Activated B cell treated with CpG ODN at 0.5 μM for 24 hours (primary cell): ENCODE data around the gene DLG2. TPM values are rescaled to one million over a fixed set of nuclear protein-coding genes. Genes with fewer than 3 reads are reported as not detected.

Source experiments
- ATAC-seq: fragments of 200-7000 bp; cut with Tn5 transposase; one replicate; pipeline ENCODE4 v1.10.0; 2021; ENCODE audit warnings: low read depth, mild to moderate bottlenecking, moderate library complexity
- CTCF ChIA-PET: fragments of 350-600 bp; sonication (Branson Sonifier 250); formaldehyde crosslinking; loops from one replicate; lab custom pipeline; 2021; ENCODE audit warnings: antibody characterized with exemption; lab: Charles Lee
- POLR2A ChIA-PET: fragments of 350-600 bp; sonication (Branson Sonifier 250); formaldehyde crosslinking; loops from one replicate; lab custom pipeline; 2021; ENCODE audit warnings: antibody characterized with exemption; lab: Charles Lee
- DNase-seq: peaks from one replicate; pipeline ENCODE4 v3.0.0; 2022
- H3K27ac Mint-ChIP-seq: one replicate; pipeline ENCODE4 v1.8.0; 2020; ENCODE audit warnings: mixed read lengths
- H3K27me3 Mint-ChIP-seq: one replicate; pipeline ENCODE4 v1.8.0; 2021; ENCODE audit warnings: mixed read lengths
- H3K36me3 Mint-ChIP-seq: one replicate; pipeline ENCODE4 v1.8.0; 2021; ENCODE audit warnings: low read depth, mixed read lengths
- H3K4me1 Mint-ChIP-seq: one replicate; pipeline ENCODE4 v1.8.0; 2021; ENCODE audit warnings: mixed read lengths
- H3K4me3 Mint-ChIP-seq: one replicate; pipeline ENCODE4 v1.8.0; 2020; ENCODE audit warnings: mild to moderate bottlenecking, mixed read lengths
- H3K9me3 Mint-ChIP-seq: one replicate; pipeline ENCODE4 v1.8.0; 2020; ENCODE audit warnings: mixed read lengths
- intact Hi-C: fragments of 100-400 bp; cut with micrococcal nuclease; formaldehyde crosslinking; loops from one replicate; pipeline ENCODE4 v1.15.1; 2024
- total RNA-seq: library from RNA; stranded (reverse); gene quantifications from 2 replicates; pipeline ENCODE4 v1.2.3, GENCODE V29; 2022
- TF ChIP-seq, protein P1 (sequence below): fragments of 200-600 bp; IDR thresholded peaks from one replicate; pipeline ENCODE4 v1.8.0; 2022; ENCODE audit warnings: antibody characterized with exemption, mild to moderate bottlenecking

The DLG2 gene
- total RNA-seq, 1 donor from 2014 or later = 2.7 TPM

DNA sequence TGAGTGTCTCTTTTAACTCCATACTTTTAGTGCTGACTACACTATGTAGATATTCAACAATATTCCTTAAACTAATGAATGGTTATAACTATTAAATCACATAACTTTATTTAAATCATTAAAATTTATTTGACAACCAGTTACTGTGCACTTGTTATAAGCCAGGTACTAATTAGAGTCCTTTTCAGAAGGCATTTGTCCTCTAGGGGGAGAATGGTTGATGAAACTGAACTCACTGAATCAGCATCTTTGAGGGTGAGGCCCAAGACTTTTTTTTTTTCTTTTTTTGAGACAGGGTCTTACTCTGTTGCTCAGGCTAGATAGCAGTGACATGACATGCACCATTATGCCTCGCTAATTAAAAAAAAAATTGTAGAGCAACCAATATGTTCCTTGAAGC, 1825.3 kb downstream of the DLG2 start:
- H3K27ac Mint-ChIP-seq = no peak overlapping the region
- H3K9me3 Mint-ChIP-seq = no peaks in the 10 kb centered on the region
- ChIA-PET CTCF (no interaction called here), POLR2A (no interaction called here)
- H3K36me3 Mint-ChIP-seq = no peaks in the 10 kb centered on the region
- ATAC-seq = no peak
- no peaks in the 10 kb centered on the region for H3K4me1 Mint-ChIP-seq
- intact Hi-C loops = no loop called here
- H3K27me3 Mint-ChIP-seq = peaks cover 6% of the 10 kb centered on the region
- TF ChIP-seq, protein P1, sequence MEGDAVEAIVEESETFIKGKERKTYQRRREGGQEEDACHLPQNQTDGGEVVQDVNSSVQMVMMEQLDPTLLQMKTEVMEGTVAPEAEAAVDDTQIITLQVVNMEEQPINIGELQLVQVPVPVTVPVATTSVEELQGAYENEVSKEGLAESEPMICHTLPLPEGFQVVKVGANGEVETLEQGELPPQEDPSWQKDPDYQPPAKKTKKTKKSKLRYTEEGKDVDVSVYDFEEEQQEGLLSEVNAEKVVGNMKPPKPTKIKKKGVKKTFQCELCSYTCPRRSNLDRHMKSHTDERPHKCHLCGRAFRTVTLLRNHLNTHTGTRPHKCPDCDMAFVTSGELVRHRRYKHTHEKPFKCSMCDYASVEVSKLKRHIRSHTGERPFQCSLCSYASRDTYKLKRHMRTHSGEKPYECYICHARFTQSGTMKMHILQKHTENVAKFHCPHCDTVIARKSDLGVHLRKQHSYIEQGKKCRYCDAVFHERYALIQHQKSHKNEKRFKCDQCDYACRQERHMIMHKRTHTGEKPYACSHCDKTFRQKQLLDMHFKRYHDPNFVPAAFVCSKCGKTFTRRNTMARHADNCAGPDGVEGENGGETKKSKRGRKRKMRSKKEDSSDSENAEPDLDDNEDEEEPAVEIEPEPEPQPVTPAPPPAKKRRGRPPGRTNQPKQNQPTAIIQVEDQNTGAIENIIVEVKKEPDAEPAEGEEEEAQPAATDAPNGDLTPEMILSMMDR = no peak
- H3K4me3 Mint-ChIP-seq = no peak overlapping the region
- no peak for DNase-seq

DNA sequence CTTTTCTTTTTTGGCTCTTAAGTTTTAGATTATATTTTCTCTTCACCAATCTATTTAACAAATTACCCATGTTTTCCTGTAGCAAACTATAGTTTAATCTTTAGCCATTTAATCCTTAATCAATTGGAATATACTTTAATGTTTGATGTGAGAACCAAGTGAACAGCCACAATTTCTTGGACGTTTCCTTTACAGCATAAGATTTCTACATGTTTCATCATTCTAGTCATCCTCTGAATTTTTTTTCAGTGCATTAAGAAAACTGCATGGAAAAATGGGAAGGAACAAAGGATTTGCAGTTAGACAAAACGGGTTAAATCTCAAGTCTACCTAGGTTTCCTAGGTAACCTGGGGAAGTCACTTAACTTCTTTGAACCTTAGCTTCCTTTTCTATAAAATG, 1833.8 kb downstream of the DLG2 start:
- H3K27ac Mint-ChIP-seq = no peak overlapping the region
- H3K4me1 Mint-ChIP-seq = no peaks in the 10 kb centered on the region
- CTCF ChIA-PET = no interaction called here
- DNase-seq (no peak), ATAC-seq (no peak)
- POLR2A ChIA-PET = no interaction called here
- TF ChIP-seq, protein P1 = no peak
- H3K9me3 Mint-ChIP-seq = no peaks in the 10 kb centered on the region
- no peaks in the 10 kb centered on the region for H3K36me3 Mint-ChIP-seq
- peaks cover 5% of the 10 kb centered on the region for H3K27me3 Mint-ChIP-seq
- intact Hi-C loops = no loop called here
- no peak overlapping the region for H3K4me3 Mint-ChIP-seq

DNA sequence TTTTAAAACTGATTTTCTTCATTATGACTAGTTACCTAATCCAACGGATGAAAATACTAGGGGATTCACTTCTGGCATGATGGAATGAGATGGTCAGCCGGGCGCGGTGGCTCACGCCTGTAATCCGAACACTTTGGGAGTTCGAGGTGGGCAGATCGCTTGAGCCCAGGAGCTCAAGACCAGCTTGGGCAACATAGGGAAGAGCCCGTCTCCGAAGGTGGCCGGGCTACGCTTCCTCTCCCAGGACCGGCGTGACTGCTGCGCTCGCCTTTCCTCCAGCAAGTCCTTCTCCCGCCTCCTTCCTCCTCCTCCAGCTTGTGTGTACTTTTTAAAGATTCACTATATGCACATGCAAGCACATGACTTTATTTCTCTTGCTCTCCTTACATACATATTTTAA, 1835.6 kb downstream of the DLG2 start:
- POLR2A ChIA-PET = no interaction called here

DNA sequence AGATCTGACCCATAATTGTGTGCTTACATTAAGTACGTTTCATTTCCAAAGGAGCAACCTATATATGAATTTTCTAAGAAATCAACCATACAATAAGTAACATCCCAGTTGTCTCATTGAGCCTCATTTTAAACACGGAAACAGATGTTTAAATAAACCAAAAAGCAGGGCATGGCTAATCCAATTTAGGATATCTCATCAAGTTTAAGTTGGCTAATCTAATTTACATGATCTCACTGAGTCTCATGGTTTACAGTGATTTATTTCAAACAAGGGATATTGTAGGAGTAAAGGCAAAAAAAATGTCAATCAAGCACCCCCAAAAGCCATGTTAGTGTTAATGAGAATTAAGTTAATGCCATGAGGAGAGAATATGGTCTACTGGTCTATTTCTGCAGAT, 1841.2 kb downstream of the DLG2 start:
- POLR2A ChIA-PET = no interaction called here
- Mint-ChIP-seq H3K27ac (no peak overlapping the region), H3K27me3 (peaks cover 4% of the 10 kb centered on the region), H3K9me3 (no peaks in the 10 kb centered on the region), H3K36me3 (no peaks in the 10 kb centered on the region), H3K4me3 (no peak overlapping the region), H3K4me1 (no peaks in the 10 kb centered on the region)
- CTCF ChIA-PET = no interaction called here
- intact Hi-C loops = no loop called here
- ATAC-seq = no peak
- TF ChIP-seq, protein P1 = no peak
- no peak for DNase-seq

More for the DNA sequence above, 1835.6 kb downstream of the DLG2 start:
- Mint-ChIP-seq H3K27ac (no peak overlapping the region), H3K4me1 (no peaks in the 10 kb centered on the region), H3K4me3 (no peak overlapping the region), H3K9me3 (no peaks in the 10 kb centered on the region), H3K27me3 (no peaks in the 10 kb centered on the region), H3K36me3 (no peaks in the 10 kb centered on the region)
- CTCF ChIA-PET = no interaction called here
- DNase-seq (no peak), ATAC-seq (no peak)
- intact Hi-C loops = no loop called here
- TF ChIP-seq, protein P1 = no peak

DNA sequence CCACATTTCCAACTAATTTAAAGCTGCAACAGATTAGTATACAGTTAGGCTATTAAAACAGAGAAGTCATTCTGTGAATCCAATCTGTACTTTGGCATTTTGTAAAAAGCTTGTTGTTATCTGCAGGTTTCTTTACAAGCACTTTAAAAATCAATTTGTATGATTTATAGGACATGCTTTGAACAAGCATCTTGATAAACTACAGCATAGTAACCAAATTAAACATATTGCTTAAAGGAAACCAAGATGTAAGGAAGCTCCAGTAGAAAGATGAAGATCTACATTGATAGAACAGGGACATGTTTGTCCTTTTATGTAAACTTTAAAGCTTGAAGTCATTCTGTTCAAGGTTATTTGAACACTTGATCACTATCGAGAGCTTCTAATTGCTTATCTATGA, 1842.7 kb downstream of the DLG2 start:
- H3K4me3 Mint-ChIP-seq = no peak overlapping the region
- H3K27me3 Mint-ChIP-seq = peaks cover 4% of the 10 kb centered on the region
- ATAC-seq (no peak), DNase-seq (no peak)
- intact Hi-C loops = no loop called here
- POLR2A ChIA-PET = no interaction called here
- H3K4me1 Mint-ChIP-seq = no peaks in the 10 kb centered on the region
- no peaks in the 10 kb centered on the region for H3K9me3 Mint-ChIP-seq
- TF ChIP-seq, protein P1 = no peak
- no peak overlapping the region for H3K27ac Mint-ChIP-seq
- CTCF ChIA-PET = no interaction called here
- H3K36me3 Mint-ChIP-seq = no peaks in the 10 kb centered on the region
